Kidney epithelial cell (primary cell): Measurements from ENCODE around the gene ME3. TPM values are rescaled to one million over a fixed set of nuclear protein-coding genes. Genes with fewer than 3 reads are reported as not detected.

Experiments used
- DNase-seq: peaks from one replicate; pipeline ENCODE4 v3.0.0-alpha.2; 2010; ENCODE audit warnings: low read depth
- H3K27me3 ChIP-seq: 2 replicates; pipeline ENCODE4 v1.6.0; 2011; ENCODE audit warnings: low read length; ENCODE audit not compliant: control insufficient read depth, insufficient read depth
- H3K36me3 ChIP-seq: 2 replicates; pipeline ENCODE4 v1.5.1; 2011; ENCODE audit warnings: low read length; ENCODE audit not compliant: control insufficient read depth, insufficient read depth
- H3K4me3 ChIP-seq: 2 replicates; pipeline ENCODE4 v1.5.1; 2011; ENCODE audit warnings: low read depth, mild to moderate bottlenecking, control low read depth, low read length
- total RNA-seq: library from RNA; depleted of rRNA; stranded (reverse); fragments of >200 nt; gene quantifications from 2 replicates; pipeline ENCODE4 v1.2.3, GENCODE V29; 2015
- TF ChIP-seq, protein P1 (sequence below): IDR thresholded peaks from 2 replicates; pipeline ENCODE4 v1.5.1; 2011; ENCODE audit warnings: mild to moderate bottlenecking, moderate library complexity, low read length, control low read depth, inconsistent platforms; ENCODE audit not compliant: insufficient read depth, poor library complexity, severe bottlenecking

ME3 gene
- total RNA-seq, 1 donor from 2014 or later = 35.7 TPM

GRCh38 chr11:86446924-86447285 is 225.5 kb downstream of the ME3 start:
- TF ChIP-seq, protein P1, sequence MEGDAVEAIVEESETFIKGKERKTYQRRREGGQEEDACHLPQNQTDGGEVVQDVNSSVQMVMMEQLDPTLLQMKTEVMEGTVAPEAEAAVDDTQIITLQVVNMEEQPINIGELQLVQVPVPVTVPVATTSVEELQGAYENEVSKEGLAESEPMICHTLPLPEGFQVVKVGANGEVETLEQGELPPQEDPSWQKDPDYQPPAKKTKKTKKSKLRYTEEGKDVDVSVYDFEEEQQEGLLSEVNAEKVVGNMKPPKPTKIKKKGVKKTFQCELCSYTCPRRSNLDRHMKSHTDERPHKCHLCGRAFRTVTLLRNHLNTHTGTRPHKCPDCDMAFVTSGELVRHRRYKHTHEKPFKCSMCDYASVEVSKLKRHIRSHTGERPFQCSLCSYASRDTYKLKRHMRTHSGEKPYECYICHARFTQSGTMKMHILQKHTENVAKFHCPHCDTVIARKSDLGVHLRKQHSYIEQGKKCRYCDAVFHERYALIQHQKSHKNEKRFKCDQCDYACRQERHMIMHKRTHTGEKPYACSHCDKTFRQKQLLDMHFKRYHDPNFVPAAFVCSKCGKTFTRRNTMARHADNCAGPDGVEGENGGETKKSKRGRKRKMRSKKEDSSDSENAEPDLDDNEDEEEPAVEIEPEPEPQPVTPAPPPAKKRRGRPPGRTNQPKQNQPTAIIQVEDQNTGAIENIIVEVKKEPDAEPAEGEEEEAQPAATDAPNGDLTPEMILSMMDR = no peak

DNA sequence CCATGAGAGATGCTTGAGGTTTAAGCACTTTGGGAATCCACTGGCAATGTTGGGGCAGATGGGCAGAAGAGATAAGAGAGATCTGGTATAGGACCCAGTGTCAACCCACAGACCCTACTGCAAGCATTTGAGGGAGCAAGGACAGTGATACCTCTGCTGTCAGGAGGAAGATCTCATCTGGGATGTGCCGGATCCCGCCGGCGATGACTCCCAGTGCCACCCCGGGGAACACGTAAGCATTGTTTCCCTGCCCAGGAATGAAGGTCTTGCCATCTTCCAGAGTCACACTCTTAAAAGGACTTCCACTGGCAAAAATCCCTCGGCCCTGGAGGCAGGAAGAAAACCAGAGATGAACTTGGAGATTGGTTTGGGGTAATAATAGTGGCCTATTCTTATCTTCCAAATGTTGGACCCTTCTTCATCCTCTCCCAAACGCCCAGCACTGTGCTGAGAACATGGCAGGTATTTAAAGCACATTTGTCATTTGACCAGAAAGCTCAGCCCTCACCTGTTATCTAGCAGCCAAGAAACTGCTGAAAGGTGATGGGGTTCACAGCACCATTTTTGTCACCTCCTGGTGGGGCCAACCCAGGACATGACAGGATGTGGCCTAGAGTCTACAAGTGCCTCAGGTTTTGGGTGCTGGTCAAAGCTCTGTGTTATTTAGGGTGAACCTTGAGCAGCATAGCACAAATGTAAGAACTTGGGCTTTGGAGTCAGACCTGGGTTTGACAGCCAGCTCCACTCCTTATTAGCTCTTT is 226.1 kb downstream of the ME3 start:
- H3K4me3 ChIP-seq = no peak overlapping the region
- no peaks in the 10 kb centered on the region for H3K27me3 ChIP-seq
- TF ChIP-seq, protein P1 = no peak
- no peak for DNase-seq
- no peaks in the 10 kb centered on the region for H3K36me3 ChIP-seq

More at GRCh38 chr11:86446924-86447285, 225.5 kb downstream of the ME3 start:
- Histone ChIP-seq H3K4me3 (no peak overlapping the region), H3K27me3 (no peaks in the 10 kb centered on the region), H3K36me3 (no peaks in the 10 kb centered on the region)
- no peak for DNase-seq

GRCh38 chr11:86444981-86445380 is 227.4 kb downstream of the ME3 start:
- Histone ChIP-seq H3K36me3 (no peaks in the 10 kb centered on the region), H3K4me3 (no peak overlapping the region), H3K27me3 (no peaks in the 10 kb centered on the region)
- TF ChIP-seq, protein P1 = no peak
- no peak for DNase-seq

GRCh38 chr11:86443415-86443814 is 229.0 kb downstream of the ME3 start:
- Histone ChIP-seq H3K27me3 (no peaks in the 10 kb centered on the region), H3K36me3 (no peaks in the 10 kb centered on the region), H3K4me3 (no peak overlapping the region)
- TF ChIP-seq, protein P1 = no peak
- no peak for DNase-seq

GRCh38 chr11:86442827-86443226 is 229.6 kb downstream of the ME3 start:
- TF ChIP-seq, protein P1 = no peak
- no peak for DNase-seq
- Histone ChIP-seq H3K4me3 (no peak overlapping the region), H3K27me3 (no peaks in the 10 kb centered on the region), H3K36me3 (no peaks in the 10 kb centered on the region)

- Histone ChIP-seq H3K36me3 (no peaks in the 10 kb centered on the region), H3K27me3 (no peaks in the 10 kb centered on the region), H3K4me3 (no peak overlapping the region)
- TF ChIP-seq, protein P1 = no peak
- no peak for DNase-seq
Measured at GRCh38 chr11:86442420-86442819, 230.0 kb downstream of the ME3 start.
